ENCODE data around the gene ATRIP.

Gene ATRIP

DNA sequence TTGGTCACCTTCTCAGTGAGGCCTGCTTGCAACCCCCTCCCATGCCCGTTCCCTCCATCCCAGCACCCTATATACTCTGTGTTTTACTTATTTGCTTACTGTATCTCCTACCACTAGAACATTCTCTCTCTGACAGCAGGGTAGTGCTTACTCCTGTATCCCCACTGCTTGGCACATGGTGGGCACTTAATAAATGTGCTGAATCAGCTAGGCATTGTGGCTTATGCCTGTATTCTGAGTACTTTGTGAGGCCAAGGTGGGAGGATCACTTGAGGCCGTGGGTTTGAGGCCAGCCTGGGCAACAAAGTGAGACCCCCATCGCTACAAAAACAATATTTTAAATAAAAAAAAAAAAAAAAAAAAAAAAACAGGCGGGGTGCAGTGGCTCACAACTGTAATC, 65.0 kb downstream of the ATRIP start:
- Histone ChIP-seq H3K18ac (ENCODE audit: low read length) (no peak overlapping the region), H3K23ac (ENCODE audit: low read length) (no peak overlapping the region), H3K27me3 (ENCODE audit: insufficient read depth, low read length) (no peaks in the 10 kb centered on the region), H3K9ac (ENCODE audit: low read length) (no peak overlapping the region), H3K4ac (ENCODE audit: low read depth, low read length) (no peak overlapping the region), H3K14ac (ENCODE audit: low read length) (no peak overlapping the region), H2AK5ac (ENCODE audit: low read length) (no peak overlapping the region), H4K12ac (ENCODE audit: low read depth, low read length) (no peak overlapping the region), H2AFZ (ENCODE audit: insufficient read depth, low read length, poor library complexity) (no peak overlapping the region), H2BK120ac (ENCODE audit: insufficient read depth, low read length, poor library complexity) (no peak overlapping the region), H3K4me3 (ENCODE audit: low read depth, low read length) (no peak overlapping the region), H3K79me1 (ENCODE audit: low read length) (peaks cover 8% of the 10 kb centered on the region), H4K8ac (ENCODE audit: low read depth, low read length) (no peak overlapping the region), H2BK12ac (ENCODE audit: low read length) (no peak overlapping the region), H3K9me3 (ENCODE audit: insufficient read depth, low read depth, low read length) (no peaks in the 10 kb centered on the region), H3K4me2 (ENCODE audit: low read length) (no peak overlapping the region), H3K4me1 (ENCODE audit: control insufficient read depth in 1 of 2, insufficient read depth in 2 of 2, low read length in 2 of 2) (peaks cover 7 to 10% of the 10 kb centered on the region in 2 experiments), H4K91ac (ENCODE audit: low read depth, low read length) (no peak overlapping the region), H3K36me3 (ENCODE audit: control insufficient read depth in 1 of 2, insufficient read depth in 2 of 2, low read length in 2 of 2) (no peaks in the 10 kb centered on the region), H3K79me2 (ENCODE audit: control insufficient read depth, insufficient read depth, low read length, poor library complexity) (no peaks in the 10 kb centered on the region), H3K27ac (ENCODE audit: low read depth, low read length) (no peak overlapping the region), H2BK5ac (ENCODE audit: low read depth, low read length, poor library complexity) (no peak overlapping the region)
- WGBS (ENCODE audit: extremely low coverage, insufficient coverage, insufficient read length) = no CpG with 5 or more reads among the region's 4 CpGs
- DNase-seq = no peak

GRCh38 chr3:48514431-48515227, 68.1 kb downstream of the ATRIP start:
- Histone ChIP-seq H3K4me2 (ENCODE audit: low read length) (no peak overlapping the region), H3K4ac (ENCODE audit: low read depth, low read length) (no peak overlapping the region), H3K9me3 (ENCODE audit: insufficient read depth, low read depth, low read length) (no peaks in the 10 kb centered on the region), H3K18ac (ENCODE audit: low read length) (no peak overlapping the region), H3K9ac (ENCODE audit: low read length) (no peak overlapping the region), H3K4me1 (ENCODE audit: control insufficient read depth in 1 of 2, insufficient read depth in 2 of 2, low read length in 2 of 2) (no peaks in the 10 kb centered on the region), H4K91ac (ENCODE audit: low read depth, low read length) (no peak overlapping the region), H2BK120ac (ENCODE audit: insufficient read depth, low read length, poor library complexity) (no peak overlapping the region), H2BK12ac (ENCODE audit: low read length) (no peak overlapping the region), H2AFZ (ENCODE audit: insufficient read depth, low read length, poor library complexity) (no peak overlapping the region), H4K12ac (ENCODE audit: low read depth, low read length) (no peak overlapping the region), H3K79me2 (ENCODE audit: control insufficient read depth, insufficient read depth, low read length, poor library complexity) (no peaks in the 10 kb centered on the region), H2AK5ac (ENCODE audit: low read length) (no peak overlapping the region), H3K27ac (ENCODE audit: low read depth, low read length) (no peak overlapping the region), H3K36me3 (ENCODE audit: control insufficient read depth in 1 of 2, insufficient read depth in 2 of 2, low read length in 2 of 2) (peaks cover 6 to 10% of the 10 kb centered on the region in 2 experiments), H3K23ac (ENCODE audit: low read length) (no peak overlapping the region), H4K8ac (ENCODE audit: low read depth, low read length) (no peak overlapping the region), H3K79me1 (ENCODE audit: low read length) (no peaks in the 10 kb centered on the region), H3K14ac (ENCODE audit: low read length) (no peak overlapping the region), H3K4me3 (ENCODE audit: low read depth, low read length) (no peak overlapping the region), H2BK5ac (ENCODE audit: low read depth, low read length, poor library complexity) (no peak overlapping the region), H3K27me3 (ENCODE audit: insufficient read depth, low read length) (no peaks in the 10 kb centered on the region)
- peak; percentile 79 to 86 for DNase-seq
- WGBS (ENCODE audit: extremely low coverage, insufficient coverage, insufficient read length) = no CpG with 5 or more reads among the region's 8 CpGs

Data from trophoblast cell (in vitro differentiated cells and primary cell).